Stimulated activated CD4-positive, alpha-beta T cell treated with anti-CD3 and anti-CD28 coated beads, TNF-alpha, amount 100 ng/mL, for 48 hours (primary cell): ENCODE data around the gene DLEU7.

Experiments
- DNase-seq, 3 donors: peaks; one replicate each; pipeline ENCODE4 v3.0.0-alpha.2; 2020; ENCODE audit warnings: low read depth in 3 of 3

DLEU7 gene

DNA sequence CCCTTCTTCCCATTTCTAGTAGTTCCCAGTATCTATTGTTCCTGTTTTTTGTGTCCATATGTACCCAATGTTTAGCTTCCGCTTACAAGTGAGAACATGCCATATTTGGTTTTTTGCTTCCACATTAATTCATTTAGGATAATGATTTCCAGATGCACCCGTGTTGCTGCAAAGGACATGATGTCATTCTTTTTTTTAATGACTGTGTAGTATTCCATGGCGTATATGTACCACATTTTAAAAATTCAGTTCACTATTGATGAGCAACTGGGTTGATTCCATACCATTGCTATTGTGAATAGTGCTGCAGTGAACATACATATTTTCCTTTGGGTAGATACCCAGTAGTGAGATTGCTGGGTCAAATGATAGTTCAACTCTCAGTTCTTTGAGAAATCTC lies 50.5 kb downstream of the DLEU7 start:
- no peak for DNase-seq

DNA sequence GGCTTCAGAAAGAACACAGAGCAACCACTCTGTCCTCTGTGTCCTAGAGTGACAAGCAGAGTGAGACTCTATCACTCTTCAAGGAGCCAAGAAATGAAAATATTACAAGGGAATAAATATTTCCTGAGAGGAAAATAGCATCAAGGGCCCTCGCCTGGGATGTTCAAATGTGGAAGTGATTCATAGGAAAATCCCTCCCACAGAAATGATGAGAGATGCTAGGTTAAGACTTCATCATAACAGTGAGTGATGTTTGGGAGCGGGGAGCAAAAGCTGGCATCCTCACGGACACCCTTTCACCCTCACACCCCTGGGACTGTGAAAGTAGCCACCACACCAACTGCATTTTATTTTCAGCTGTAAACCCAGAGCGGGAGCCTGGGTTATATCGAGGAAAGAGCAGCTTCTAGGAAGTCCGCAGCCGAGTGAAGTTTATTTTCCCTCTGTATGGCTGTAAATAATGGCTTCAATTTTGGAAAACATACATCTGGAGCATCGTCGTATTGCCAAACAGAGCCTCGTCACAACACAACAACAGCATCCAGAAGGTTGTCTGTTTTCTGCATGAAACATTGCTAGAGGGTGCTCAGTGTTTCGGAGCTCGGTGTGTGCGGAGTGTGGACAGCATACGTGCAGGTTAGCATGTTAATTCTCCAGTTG lies 54.8 kb downstream of the DLEU7 start:
- DNase-seq, result no peak

DNA sequence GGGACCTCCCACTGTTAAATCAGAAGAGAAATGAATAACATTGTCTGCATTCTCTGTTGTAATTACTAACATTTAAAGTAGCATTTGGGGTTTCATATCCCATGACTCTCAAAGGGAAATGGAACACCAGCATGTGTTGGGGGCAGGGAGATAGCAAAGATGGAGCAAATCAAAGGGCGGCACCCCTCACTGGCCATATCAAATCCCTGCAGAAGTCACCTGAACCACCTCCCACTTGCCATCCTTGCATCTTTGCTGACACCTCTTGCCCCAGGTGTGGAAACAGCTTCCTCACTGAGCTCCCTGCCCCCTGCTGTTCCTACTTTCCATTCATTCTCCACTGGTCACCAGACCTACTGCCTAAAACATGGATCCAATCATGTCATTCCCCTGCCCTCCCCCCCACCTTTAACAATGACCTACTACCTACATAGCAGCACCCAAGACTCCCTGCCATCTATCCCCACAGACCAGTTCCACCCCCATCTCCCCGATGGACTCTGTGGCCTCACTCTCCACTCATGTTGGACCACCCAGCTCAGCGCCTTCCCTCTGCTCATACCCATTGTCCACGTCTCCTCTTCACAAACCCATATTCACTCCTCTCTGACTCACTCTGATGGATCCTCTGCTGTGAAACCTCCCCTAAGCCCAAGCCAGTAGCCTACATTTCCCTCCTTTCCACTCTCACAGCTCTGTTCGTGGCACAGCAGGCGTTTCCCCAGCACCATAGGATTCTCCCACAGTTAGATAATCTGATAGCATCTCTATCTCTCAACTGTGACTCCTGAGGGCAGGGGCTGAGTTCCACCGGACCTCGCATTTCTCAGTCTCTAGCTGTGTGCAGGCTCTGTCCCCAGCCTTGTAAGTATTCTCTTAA lies 55.9 kb downstream of the DLEU7 start:
- DNase-seq, result no peak

DNA sequence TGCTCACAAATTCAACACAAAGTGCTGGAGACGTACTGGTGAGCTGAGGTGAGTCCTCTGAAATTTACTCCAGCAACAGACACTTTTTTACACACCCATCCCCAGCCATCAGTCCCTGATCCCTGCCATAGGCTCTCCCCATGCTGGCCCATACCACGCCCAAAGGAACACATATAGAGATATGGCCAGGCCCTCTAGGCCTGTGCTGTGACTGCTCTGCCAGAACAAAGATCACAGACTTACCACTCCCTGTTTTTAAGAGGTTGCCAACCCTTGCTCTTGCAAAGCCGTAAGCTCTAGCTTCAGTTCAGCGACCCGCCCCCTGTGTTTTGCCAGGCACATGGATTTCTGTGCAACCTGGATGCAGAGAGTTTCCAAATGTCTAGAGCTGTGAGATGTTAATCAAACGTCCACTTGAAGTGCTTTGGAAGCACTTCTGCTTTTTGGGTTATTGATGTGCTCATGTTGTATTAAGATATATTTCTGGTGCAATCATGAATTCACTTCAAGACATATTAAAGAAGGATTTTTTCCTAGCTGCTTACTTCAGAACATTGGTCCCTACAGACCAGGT lies 59.7 kb downstream of the DLEU7 start:
- no peak for DNase-seq

DNA sequence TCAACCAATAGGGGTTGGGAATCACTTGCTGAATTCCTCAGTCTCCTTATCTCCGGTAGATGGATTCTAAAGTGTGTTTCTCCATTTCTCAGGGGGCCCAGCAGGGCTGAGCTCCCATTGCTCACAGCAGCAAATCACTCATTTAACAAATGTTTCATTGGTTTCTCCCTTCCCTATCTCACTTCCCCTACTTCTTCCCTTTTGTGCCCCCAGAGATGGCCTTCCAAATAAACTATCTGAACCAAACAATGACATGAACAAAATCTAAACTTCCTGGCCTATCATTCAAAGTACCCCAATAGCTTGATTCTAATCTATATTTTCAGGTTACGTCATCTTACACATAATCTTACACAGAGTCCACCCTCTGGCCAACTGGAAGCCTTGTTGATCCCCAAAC lies 60.4 kb downstream of the DLEU7 start:
- no peak for DNase-seq

DNA sequence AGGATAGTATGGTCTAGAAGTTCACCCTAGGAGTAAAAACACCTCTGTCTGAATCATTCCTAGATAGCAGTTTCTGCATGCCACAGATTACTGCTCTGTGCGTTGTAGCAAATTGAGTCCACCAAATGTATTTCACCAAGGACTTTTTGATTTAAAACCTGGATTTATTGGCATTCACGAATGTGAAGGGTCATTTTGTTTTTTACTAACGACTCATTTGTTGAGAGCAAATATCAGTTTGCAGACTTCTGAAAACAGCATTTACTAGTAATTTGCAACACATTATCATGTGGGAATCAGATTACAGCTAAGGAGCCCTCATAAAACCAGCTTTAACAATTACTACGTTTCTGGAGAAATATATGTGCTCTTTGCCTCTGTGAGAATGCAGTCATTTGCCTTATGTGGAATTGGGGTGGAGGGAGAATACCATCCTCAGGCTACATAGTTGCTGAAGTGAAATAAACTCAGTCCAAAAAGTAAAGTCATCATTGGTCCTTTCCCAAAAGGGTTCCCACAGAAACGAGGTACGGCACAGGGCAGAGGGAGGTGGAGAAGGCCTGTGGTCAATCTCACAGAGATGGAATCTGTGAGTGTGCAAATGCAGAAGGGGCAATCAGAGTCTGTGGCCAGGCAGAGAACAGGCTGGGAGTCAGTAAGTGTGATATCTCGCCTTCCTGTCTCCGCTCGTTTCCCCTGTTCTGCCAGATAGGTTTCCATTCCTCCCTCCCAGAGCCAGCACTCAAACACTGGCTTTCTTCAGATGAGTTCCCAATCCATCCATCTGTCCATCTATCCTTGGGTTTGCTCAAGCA lies 63.1 kb downstream of the DLEU7 start:
- no peak for DNase-seq

DNA sequence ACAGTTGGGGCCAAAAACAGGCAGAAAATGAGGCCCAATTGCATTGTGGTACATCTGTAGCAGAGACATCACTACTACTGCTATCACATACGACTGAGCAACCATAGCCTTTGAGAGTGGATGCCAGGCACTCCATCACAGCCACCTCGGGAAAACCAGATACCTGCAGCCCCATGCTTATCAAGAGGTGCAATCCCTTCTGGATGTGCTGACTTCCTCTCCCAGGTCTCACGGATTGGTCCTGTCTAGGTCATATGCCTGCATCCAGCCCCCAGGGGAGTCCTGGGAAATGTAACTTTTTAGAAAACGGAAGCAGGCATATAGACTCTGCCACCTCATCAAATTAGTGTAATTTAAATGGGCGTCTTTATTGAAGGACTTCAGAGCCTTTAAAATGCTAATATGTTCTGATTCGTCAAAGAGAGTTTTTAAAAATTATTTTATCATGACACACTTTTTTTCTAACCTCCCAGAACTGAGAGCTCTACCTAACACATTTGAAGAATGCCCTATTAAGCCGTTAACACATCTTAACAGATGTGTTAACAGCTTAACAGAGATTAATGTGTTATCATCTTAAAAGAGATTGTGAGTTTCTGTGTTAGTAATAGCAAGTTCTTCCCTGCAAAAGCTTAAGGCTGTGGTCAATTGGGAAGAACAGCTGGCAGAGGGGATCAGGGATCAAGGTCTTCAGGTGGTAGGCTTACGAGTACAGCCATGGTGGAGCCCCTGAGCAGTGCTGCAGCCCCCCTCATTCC lies 63.9 kb downstream of the DLEU7 start:
- DNase-seq, result no peak
